ENCODE results near the gene SLC25A10.

DNA sequence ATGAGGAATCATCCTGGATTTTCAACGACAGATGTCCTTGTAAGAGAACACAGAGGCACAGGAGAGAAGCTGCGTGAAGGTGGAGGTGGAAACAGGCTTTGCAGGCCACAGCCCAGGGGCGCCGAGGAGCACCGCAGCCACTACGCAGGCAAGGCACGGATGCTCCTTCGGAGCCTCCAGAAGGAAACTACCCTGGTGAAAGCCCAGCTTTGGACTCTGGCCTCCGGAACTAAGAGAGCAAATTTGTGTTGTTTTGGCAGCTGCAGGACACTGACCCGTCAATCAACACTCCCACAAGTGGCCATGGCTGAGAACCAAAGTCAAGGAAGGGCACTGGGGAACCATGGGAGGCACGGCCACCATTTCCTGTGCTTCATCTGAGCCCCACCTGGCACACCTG is 31.9 kb upstream of the SLC25A10 start:
- TF ChIP-seq CTCF (conservative IDR thresholded peaks at IDR 0.05) (no peak), ZFX (IDR thresholded peaks at IDR 0.05) (no peak)

Measured in C4-2B (cell line).